Measurements from ENCODE around the gene CNN2. TPM values are rescaled to one million over a fixed set of nuclear protein-coding genes. Genes with fewer than 3 reads are reported as not detected.

Gene CNN2
- total RNA-seq, 3 donors from 2014 or later (not counting 1 experiment from before 2014, with no cell fraction given): 163 to 276 (median 179) TPM

GRCh38 chr19:1066251-1066747 lies 39.9 kb downstream of the CNN2 start:
- WGBS (ENCODE audit: insufficient coverage): 57% methylated on average over 17 of the region's 17 CpGs
- Mint-ChIP-seq H3K9me3 (no peaks in the 10 kb centered on the region), H3K27ac (peak overlapping the region; percentile 88 to 93), H3K4me3 (peak overlapping the region; percentile 76), H3K36me3 (no peaks in the 10 kb centered on the region), H3K27me3 (ENCODE audit: low read depth in 2 of 2) (no peaks in the 10 kb centered on the region), H3K4me1 (peaks cover 19 to 47% of the 10 kb centered on the region in 2 donors)
- ATAC-seq: no peak
- H3K27ac ChIP-seq (ENCODE audit: low read length): peak overlapping the region; percentile 65
- peak in 1 of 2 donors; percentile 34 for DNase-seq
- no peaks in the 10 kb centered on the region for H3K27me3 ChIP-seq (ENCODE audit: control insufficient read depth, insufficient read depth, low read length)
- no peaks in the 10 kb centered on the region for H3K9me3 ChIP-seq (ENCODE audit: control insufficient read depth, insufficient read depth, low read length)
- H3K36me3 ChIP-seq (ENCODE audit: control insufficient read depth, insufficient read depth, low read length): peaks cover 22% of the 10 kb centered on the region
- H3K4me3 ChIP-seq (ENCODE audit: low read length): peak overlapping the region; percentile 30
- TF ChIP-seq CTCF (IDR thresholded peaks at IDR 0.05): no peak
- intact Hi-C loops (cut with micrococcal nuclease): loop anchor here (5.0 kb wide), 2 partner anchors 34 to 36 kb away; partner anchors contain the start of gene GPX4
- peaks cover 66% of the 10 kb centered on the region for H3K4me1 ChIP-seq (ENCODE audit: control insufficient read depth, insufficient read depth, low read length)

GRCh38 chr19:1066748-1067340 lies 40.4 kb downstream of the CNN2 start, which contains the start of gene ARHGAP45:
Gene ARHGAP45 (plus strand): TSS chr19:1067167. CDS start chr19:1067406, 239 bp downstream.
- Mint-ChIP-seq H3K36me3 (no peaks in the 10 kb centered on the region), H3K27ac (peak within 1 kb of the TSS; percentile 88 to 93), H3K27me3 (ENCODE audit: low read depth in 2 of 2) (no peaks in the 10 kb centered on the region), H3K9me3 (no peaks in the 10 kb centered on the region), H3K4me1 (peaks cover 22 to 50% of the 10 kb centered on the region in 2 donors), H3K4me3 (peak within 1 kb of the TSS; percentile 88)
- DNase-seq (peak; percentile 77 to 91), ATAC-seq (peak; percentile 48 to 70 (median 63))
- H3K27ac ChIP-seq (ENCODE audit: low read length): peak within 1 kb of the TSS; percentile 94
- peak within 1 kb of the TSS; percentile 97 for H3K4me3 ChIP-seq (ENCODE audit: low read length)
- WGBS (ENCODE audit: insufficient coverage): 2% methylated on average over 61 of the region's 61 CpGs
- no peaks in the 10 kb centered on the region for H3K27me3 ChIP-seq (ENCODE audit: control insufficient read depth, insufficient read depth, low read length)
- no peaks in the 10 kb centered on the region for H3K9me3 ChIP-seq (ENCODE audit: control insufficient read depth, insufficient read depth, low read length)
- intact Hi-C loops (cut with micrococcal nuclease): loop anchor here (1.0 to 5.0 kb wide), 3 partner anchors 10 to 35 kb away; partner anchors contain the start of gene GPX4
- peaks cover 70% of the 10 kb centered on the region for H3K4me1 ChIP-seq (ENCODE audit: control insufficient read depth, insufficient read depth, low read length)
- H3K36me3 ChIP-seq (ENCODE audit: control insufficient read depth, insufficient read depth, low read length): peaks cover 26% of the 10 kb centered on the region
- TF ChIP-seq CTCF (IDR thresholded peaks at IDR 0.05): no peak

DNA sequence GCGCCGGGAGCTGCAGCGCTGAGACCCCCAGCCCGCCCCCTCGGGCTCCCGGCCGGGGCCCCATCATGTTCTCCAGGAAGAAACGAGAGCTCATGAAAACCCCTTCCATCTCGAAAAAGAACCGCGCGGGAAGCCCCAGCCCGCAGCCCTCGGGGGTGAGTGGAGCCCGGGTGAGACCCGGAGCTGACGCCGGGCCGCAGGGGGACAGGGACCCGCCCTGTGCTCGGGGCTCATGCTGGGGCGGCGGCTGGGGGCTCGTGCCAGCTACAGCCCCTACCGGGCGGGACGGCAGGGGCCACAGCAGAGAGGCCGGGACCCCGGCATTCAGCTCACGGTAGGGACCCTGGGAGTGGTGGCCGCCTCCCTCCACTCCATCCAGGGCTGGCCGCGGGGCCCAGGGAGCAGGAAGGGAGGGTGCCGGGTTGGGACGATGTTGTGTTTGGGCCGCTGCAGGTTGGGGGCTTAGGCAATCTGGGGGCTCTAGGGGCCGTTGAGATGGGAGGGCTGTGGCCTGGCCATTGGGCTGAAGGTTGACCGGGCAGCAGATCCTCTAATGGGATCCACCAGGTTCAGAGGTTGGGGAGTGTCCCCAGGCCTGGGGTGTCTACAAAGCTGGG lies 41.0 kb downstream of the CNN2 start:
- Mint-ChIP-seq H3K4me1 (peaks cover 27 to 55% of the 10 kb centered on the region in 2 donors), H3K36me3 (no peaks in the 10 kb centered on the region), H3K27me3 (ENCODE audit: low read depth in 2 of 2) (no peaks in the 10 kb centered on the region), H3K27ac (peak overlapping the region; percentile 88 to 93), H3K4me3 (peak overlapping the region; percentile 88), H3K9me3 (no peaks in the 10 kb centered on the region)
- Histone ChIP-seq H3K4me3 (ENCODE audit: low read length) (peak overlapping the region; percentile 97), H3K27me3 (ENCODE audit: control insufficient read depth, insufficient read depth, low read length) (no peaks in the 10 kb centered on the region), H3K4me1 (ENCODE audit: control insufficient read depth, insufficient read depth, low read length) (peaks cover 76% of the 10 kb centered on the region), H3K27ac (ENCODE audit: low read length) (peak overlapping the region; percentile 94), H3K36me3 (ENCODE audit: control insufficient read depth, insufficient read depth, low read length) (peaks cover 32% of the 10 kb centered on the region), H3K9me3 (ENCODE audit: control insufficient read depth, insufficient read depth, low read length) (no peaks in the 10 kb centered on the region)
- ATAC-seq (peak; percentile 56 to 77 (median 70)), DNase-seq (peak; percentile 80 to 90)
- WGBS (ENCODE audit: insufficient coverage): under 1% methylated on average over 38 of the region's 38 CpGs
- intact Hi-C loops (cut with micrococcal nuclease): loop anchor here (1.0 to 5.0 kb wide), 3 partner anchors 10 to 35 kb away; partner anchors contain the start of gene GPX4
- TF ChIP-seq CTCF (IDR thresholded peaks at IDR 0.05): no peak

Data from natural killer cell (primary cell).